WERI-Rb-1 (cell line): ENCODE results near the gene USP9X.
"Not testable (repeated sequence)": the region's sequence is repeated elsewhere in the genome, so short reads cannot be mapped to it uniquely, and the experiment has no call there.

Experiments used
- DNase-seq: peaks from one replicate; pipeline ENCODE4 v3.0.0-alpha.2; 2020
- H3K27ac ChIP-seq: fragments of 250-450 bp; sonication (Bioruptor Pico); 2 replicates; pipeline ENCODE4 v1.5.1; 2020; ENCODE audit warnings: mild to moderate bottlenecking, moderate library complexity
- H3K27me3 ChIP-seq: fragments of 250-450 bp; sonication (Bioruptor Pico); 2 replicates; pipeline ENCODE4 v1.5.1; 2021; ENCODE audit warnings: mild to moderate bottlenecking, low read depth, moderate library complexity; ENCODE audit not compliant: insufficient read depth, severe bottlenecking
- H3K36me3 ChIP-seq: fragments of 250-450 bp; sonication (Bioruptor Pico); 2 replicates; pipeline ENCODE4 v1.5.1; 2020; ENCODE audit warnings: mild to moderate bottlenecking, moderate library complexity
- H3K4me3 ChIP-seq: 2 replicates; pipeline ENCODE4 v1.5.1; 2011; ENCODE audit warnings: low read depth, mild to moderate bottlenecking, control low read depth, low read length
- H3K9me3 ChIP-seq: fragments of 250-450 bp; sonication (Bioruptor Pico); 2 replicates; pipeline ENCODE4 v1.5.1; 2021; ENCODE audit warnings: mild to moderate bottlenecking, moderate library complexity; ENCODE audit not compliant: severe bottlenecking
- TF ChIP-seq, protein P1 (sequence below): IDR thresholded peaks from 2 replicates; pipeline ENCODE4 v1.5.1; 2011; ENCODE audit warnings: low read depth, mild to moderate bottlenecking, control low read depth, inconsistent platforms, low read length

USP9X gene

DNA sequence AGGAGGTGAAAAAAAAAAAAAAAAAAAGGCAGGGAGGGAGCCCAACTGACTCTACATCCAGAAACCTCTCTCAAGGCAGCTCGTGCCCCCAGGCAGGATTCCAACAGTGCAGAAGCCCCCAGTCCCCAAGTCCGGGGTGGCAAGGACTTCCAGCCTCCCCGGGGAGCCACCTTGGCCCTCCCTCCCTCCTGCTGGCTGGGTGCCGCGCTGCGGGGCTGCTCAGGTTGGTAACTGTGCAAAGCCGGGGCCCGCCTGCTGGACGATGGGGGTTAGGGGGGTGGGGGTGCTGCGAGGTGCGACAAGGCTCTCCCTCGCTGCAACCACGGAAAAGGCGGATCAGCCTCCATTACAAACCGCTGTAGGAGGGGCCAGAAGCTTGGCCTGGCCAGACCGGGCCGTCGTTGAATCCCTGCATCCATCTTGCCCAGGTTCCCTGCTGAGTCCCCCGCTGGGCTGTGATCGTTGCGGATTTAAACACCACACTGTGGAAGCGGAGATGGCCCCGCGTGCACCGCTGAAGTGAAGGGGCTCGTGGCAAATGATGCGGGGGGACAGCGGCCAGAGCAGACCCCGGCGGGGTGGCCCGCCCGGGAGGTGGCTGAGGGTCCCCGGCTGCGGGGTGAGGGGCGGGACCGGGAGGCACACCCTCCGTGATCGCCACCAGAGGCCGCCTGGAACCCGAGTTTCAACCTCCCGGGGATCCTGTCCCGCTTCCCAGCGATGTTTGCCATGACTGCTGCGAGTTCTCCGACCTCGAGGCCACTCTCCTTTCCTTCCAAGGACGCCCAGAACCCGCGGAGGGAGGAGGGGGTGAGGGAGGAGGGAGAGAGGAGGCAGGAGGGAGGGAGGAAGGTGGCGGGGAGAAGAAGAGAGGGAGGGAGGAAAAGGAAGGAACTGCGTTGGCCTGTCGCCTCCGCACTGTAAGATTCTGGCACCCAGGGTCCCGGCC is 190.7 kb downstream of the USP9X start:
- H3K27ac ChIP-seq = peak overlapping the region; percentile 72
- H3K9me3 ChIP-seq = no peaks in the 10 kb centered on the region
- peak overlapping the region; percentile 40 for H3K4me3 ChIP-seq
- peak; percentile 90 for DNase-seq
- TF ChIP-seq, protein P1, sequence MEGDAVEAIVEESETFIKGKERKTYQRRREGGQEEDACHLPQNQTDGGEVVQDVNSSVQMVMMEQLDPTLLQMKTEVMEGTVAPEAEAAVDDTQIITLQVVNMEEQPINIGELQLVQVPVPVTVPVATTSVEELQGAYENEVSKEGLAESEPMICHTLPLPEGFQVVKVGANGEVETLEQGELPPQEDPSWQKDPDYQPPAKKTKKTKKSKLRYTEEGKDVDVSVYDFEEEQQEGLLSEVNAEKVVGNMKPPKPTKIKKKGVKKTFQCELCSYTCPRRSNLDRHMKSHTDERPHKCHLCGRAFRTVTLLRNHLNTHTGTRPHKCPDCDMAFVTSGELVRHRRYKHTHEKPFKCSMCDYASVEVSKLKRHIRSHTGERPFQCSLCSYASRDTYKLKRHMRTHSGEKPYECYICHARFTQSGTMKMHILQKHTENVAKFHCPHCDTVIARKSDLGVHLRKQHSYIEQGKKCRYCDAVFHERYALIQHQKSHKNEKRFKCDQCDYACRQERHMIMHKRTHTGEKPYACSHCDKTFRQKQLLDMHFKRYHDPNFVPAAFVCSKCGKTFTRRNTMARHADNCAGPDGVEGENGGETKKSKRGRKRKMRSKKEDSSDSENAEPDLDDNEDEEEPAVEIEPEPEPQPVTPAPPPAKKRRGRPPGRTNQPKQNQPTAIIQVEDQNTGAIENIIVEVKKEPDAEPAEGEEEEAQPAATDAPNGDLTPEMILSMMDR = peak; percentile 87
- H3K27me3 ChIP-seq = peaks cover 5% of the 10 kb centered on the region
- H3K36me3 ChIP-seq = no peaks in the 10 kb centered on the region

DNA sequence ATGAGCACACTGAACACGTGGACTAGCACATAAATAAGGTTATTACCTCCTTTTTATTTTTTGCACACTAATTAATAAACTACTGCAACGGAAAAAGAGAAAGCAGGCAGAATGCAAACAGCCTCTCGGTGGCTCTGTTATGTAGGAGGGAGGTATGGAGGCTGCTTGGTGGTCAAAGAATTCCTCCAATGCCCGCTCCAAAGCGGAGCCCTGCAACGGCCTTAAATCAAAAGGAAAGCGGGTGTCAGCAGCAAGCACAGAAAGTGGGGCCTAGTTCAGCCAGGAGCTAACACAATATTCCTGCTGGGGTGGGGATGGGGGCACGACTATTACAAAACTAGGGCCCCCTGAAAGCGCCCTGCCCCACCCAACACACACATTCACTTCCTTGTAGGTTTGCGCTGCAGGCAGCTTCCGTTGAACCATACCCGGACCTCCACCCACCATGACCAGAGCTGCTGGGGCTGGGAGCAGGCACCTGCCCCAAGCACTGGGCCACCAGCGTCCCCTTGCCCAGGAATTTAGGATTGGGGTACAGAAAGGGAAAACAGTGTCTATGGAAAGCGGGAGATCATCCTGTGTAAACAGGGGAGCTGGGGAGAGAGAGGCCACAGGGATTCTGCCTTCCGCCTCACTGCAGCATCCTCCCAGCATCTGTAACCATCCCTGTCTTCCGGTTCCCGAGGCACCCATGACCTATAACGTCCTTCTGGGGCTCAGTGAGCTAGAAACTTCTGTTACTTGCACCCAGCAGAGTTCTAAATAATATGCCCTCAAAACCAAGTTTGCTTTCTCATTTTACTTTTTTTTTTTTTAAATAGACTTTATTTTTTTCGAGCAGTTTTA is 191.6 kb downstream of the USP9X start:
- DNase-seq = no peak
- TF ChIP-seq, protein P1 = no peak
- peak overlapping the region; percentile 72 for H3K27ac ChIP-seq

DNA sequence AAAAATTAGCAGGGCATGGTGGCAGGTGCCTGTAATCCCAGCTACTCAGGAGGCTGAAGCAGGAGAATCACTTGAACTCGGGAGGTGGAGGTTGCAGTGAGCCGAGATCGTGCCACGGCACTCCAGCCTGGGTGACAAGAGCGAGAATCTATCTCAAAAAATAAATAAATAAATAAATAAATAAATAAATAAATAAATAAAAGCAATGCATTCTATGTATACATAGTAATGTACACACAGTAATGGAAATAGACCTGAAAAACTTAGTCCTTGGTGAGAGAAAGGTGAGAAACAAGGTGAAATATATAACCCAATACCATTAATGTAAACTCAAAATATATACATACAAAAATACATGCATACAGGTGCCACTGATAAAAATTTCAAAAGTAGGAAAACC is 197.1 kb downstream of the USP9X start:
- H3K27me3 ChIP-seq, H3K36me3 ChIP-seq, H3K4me3 ChIP-seq, DNase-seq, H3K9me3 ChIP-seq, H3K27ac ChIP-seq: not testable (repeated sequence)

More for the DNA sequence above, 191.6 kb downstream of the USP9X start:
- Histone ChIP-seq H3K27me3 (no peaks in the 10 kb centered on the region), H3K9me3 (no peaks in the 10 kb centered on the region), H3K36me3 (no peaks in the 10 kb centered on the region), H3K4me3 (peak overlapping the region; percentile 40)

DNA sequence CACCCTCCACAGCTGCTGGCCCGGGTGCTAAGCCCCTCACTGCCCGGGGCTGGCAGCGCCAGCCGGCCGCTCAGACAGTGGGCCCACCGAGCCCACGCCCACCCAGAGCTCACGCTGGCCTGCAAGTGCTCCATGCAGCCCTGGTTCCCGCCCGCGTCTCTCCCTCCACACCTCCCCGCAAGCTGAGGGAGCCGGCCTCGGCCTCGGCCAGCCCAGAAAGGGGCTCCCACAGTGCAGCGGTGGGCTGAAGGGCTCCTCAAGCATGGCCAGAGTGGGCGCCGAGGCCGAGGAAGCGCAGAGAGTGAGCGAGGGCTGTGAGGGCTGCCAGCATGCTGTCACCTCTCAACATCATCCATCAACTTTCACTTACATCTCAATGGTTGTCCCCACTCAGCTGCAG is 200.7 kb downstream of the USP9X start:
- not testable (repeated sequence) for H3K27ac ChIP-seq, H3K9me3 ChIP-seq, DNase-seq, H3K27me3 ChIP-seq, H3K36me3 ChIP-seq, H3K4me3 ChIP-seq
